ENCODE measurements around the gene MYL4. TPM values are rescaled to one million over a fixed set of nuclear protein-coding genes. Genes with fewer than 3 reads are reported as not detected.
"Not testable (repeated sequence)": the region's sequence is repeated elsewhere in the genome, so short reads cannot be mapped to it uniquely, and the experiment has no call there.

The MYL4 gene
- total RNA-seq, 1 experiment from 2014 or later: 0.66 TPM

- H4K8ac ChIP-seq (replicated peaks; ENCODE audit: insufficient read length, low read depth, low read length): no peak overlapping the region
- Mint-ChIP-seq H3K4me1 (peaks cover 4 to 12% of the 10 kb centered on the region in 2 experiments), H3K36me3 (ENCODE audit: insufficient read depth in 1 of 3, low read depth in 3 of 3) (no peaks in the 10 kb centered on the region), H3K27me3 (ENCODE audit: low read depth) (peaks cover 10% of the 10 kb centered on the region), H3K9me3 (no peaks in the 10 kb centered on the region), H3K4me3 (no peak overlapping the region), H3K27ac (no peak overlapping the region)
- no peak overlapping the region for H3K4me2 ChIP-seq (ENCODE audit: insufficient read depth, insufficient read length, low read length)
- H4K5ac ChIP-seq (ENCODE audit: insufficient read length, low read depth, low read length): no peak overlapping the region
- DNase-seq: no peak
- H2AK5ac ChIP-seq (ENCODE audit: insufficient read length, low read length): no peak overlapping the region
- no peaks in the 10 kb centered on the region for H3K23me2 ChIP-seq (ENCODE audit: insufficient read length, low read depth, low read length, poor library complexity, severe bottlenecking)
- H2BK12ac ChIP-seq (ENCODE audit: insufficient read length, low read depth, low read length): no peak overlapping the region
- H3K23ac ChIP-seq (ENCODE audit: insufficient read length, low read depth, low read length): no peak overlapping the region
- no peak overlapping the region for H3K56ac ChIP-seq (ENCODE audit: insufficient read length, low read depth, low read length)
- no peak overlapping the region for H3K4ac ChIP-seq (ENCODE audit: low read depth, low read length)
- no peaks in the 10 kb centered on the region for H3K27me3 ChIP-seq (ENCODE audit: insufficient read depth, low read length)
- H3K79me2 ChIP-seq (ENCODE audit: insufficient read depth, low read length): no peaks in the 10 kb centered on the region
- H2BK20ac ChIP-seq (ENCODE audit: low read depth, low read length, poor library complexity, severe bottlenecking): no peak overlapping the region
- no peaks in the 10 kb centered on the region for H3K9me3 ChIP-seq (ENCODE audit: control insufficient read depth, low read depth, low read length)
- no peak overlapping the region for H3K18ac ChIP-seq (ENCODE audit: insufficient read length, low read depth, low read length)
- no peak overlapping the region for H3T11ph ChIP-seq (ENCODE audit: low read length)
- H3K4me1 ChIP-seq (ENCODE audit: insufficient read depth, low read length): no peaks in the 10 kb centered on the region
- no peak overlapping the region for H4K91ac ChIP-seq (ENCODE audit: insufficient read length, low read depth, low read length)
- no peak overlapping the region for H2BK5ac ChIP-seq (ENCODE audit: insufficient read length, low read length)
- H4K20me1 ChIP-seq (ENCODE audit: control insufficient read depth, insufficient read depth, insufficient read length): no peaks in the 10 kb centered on the region
- H3K9ac ChIP-seq (ENCODE audit: extremely low read depth, insufficient read length, low read length): no peak overlapping the region
- no peaks in the 10 kb centered on the region for H3K79me1 ChIP-seq (ENCODE audit: insufficient read depth, low read depth, low read length, poor library complexity, severe bottlenecking)
- TF ChIP-seq, protein P1, sequence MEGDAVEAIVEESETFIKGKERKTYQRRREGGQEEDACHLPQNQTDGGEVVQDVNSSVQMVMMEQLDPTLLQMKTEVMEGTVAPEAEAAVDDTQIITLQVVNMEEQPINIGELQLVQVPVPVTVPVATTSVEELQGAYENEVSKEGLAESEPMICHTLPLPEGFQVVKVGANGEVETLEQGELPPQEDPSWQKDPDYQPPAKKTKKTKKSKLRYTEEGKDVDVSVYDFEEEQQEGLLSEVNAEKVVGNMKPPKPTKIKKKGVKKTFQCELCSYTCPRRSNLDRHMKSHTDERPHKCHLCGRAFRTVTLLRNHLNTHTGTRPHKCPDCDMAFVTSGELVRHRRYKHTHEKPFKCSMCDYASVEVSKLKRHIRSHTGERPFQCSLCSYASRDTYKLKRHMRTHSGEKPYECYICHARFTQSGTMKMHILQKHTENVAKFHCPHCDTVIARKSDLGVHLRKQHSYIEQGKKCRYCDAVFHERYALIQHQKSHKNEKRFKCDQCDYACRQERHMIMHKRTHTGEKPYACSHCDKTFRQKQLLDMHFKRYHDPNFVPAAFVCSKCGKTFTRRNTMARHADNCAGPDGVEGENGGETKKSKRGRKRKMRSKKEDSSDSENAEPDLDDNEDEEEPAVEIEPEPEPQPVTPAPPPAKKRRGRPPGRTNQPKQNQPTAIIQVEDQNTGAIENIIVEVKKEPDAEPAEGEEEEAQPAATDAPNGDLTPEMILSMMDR (conservative IDR thresholded peaks at IDR 0.05): no peak
- WGBS (ENCODE audit: extremely low coverage, insufficient read length, low lambda C conversion rate): no CpG with 5 or more reads among the region's 3 CpGs
- no peak overlapping the region for H3K14ac ChIP-seq (ENCODE audit: insufficient read depth, low read length)
- no peak overlapping the region for H2BK120ac ChIP-seq (ENCODE audit: low read depth, low read length, poor library complexity, severe bottlenecking)
- no peak overlapping the region for H2AFZ ChIP-seq (ENCODE audit: low read length)
- no peak overlapping the region for H3K27ac ChIP-seq (ENCODE audit: insufficient read length, low read depth, low read length)
- H2BK15ac ChIP-seq (ENCODE audit: low read depth, low read length): no peak overlapping the region
These were observed 5.8 kb downstream of the MYL4 start for GRCh38 chr17:47214931-47215330.

DNA sequence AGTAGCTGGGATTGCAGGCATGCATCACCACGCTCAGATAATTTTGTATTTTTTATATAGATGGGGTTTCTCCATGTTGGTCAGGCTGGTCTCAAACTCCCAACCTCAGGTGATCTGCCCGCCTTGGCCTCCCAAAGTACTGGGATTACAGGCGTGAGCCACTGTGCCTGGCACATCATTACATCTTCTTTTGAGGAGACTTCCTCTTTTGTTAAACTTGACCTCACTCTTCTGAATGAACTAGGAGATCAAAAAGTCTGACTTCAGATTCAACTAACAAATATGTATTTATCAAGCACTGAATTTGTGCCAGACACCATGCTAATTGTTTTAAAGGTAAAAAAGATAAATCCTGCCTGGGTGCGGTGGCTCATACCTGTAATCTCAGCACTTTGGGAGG lies 7.7 kb downstream of the MYL4 start:
- not testable (repeated sequence) for H4K5ac ChIP-seq (ENCODE audit: insufficient read length, low read depth, low read length); H2BK20ac ChIP-seq (ENCODE audit: low read depth, low read length, poor library complexity, severe bottlenecking); H2BK120ac ChIP-seq (ENCODE audit: low read depth, low read length, poor library complexity, severe bottlenecking); H3K79me2 ChIP-seq (ENCODE audit: insufficient read depth, low read length); H3K27ac ChIP-seq (ENCODE audit: insufficient read length, low read depth, low read length); H2BK15ac ChIP-seq (ENCODE audit: low read depth, low read length); H3K9ac ChIP-seq (ENCODE audit: extremely low read depth, insufficient read length, low read length); H3K4me2 ChIP-seq (ENCODE audit: insufficient read depth, insufficient read length, low read length); H3T11ph ChIP-seq (ENCODE audit: low read length); H3K23me2 ChIP-seq (ENCODE audit: insufficient read length, low read depth, low read length, poor library complexity, severe bottlenecking); DNase-seq; H2AK5ac ChIP-seq (ENCODE audit: insufficient read length, low read length); H2AFZ ChIP-seq (ENCODE audit: low read length); H3K56ac ChIP-seq (ENCODE audit: insufficient read length, low read depth, low read length); H3K9me3 Mint-ChIP-seq; H3K4ac ChIP-seq (ENCODE audit: low read depth, low read length); H3K23ac ChIP-seq (ENCODE audit: insufficient read length, low read depth, low read length); H3K14ac ChIP-seq (ENCODE audit: insufficient read depth, low read length); H3K4me3 Mint-ChIP-seq; H3K4me1 ChIP-seq (ENCODE audit: insufficient read depth, low read length); H2BK5ac ChIP-seq (ENCODE audit: insufficient read length, low read length); H4K20me1 ChIP-seq (ENCODE audit: control insufficient read depth, insufficient read depth, insufficient read length); H4K91ac ChIP-seq (ENCODE audit: insufficient read length, low read depth, low read length); H3K27ac Mint-ChIP-seq; H3K79me1 ChIP-seq (ENCODE audit: insufficient read depth, low read depth, low read length, poor library complexity, severe bottlenecking); H3K18ac ChIP-seq (ENCODE audit: insufficient read length, low read depth, low read length); H2BK12ac ChIP-seq (ENCODE audit: insufficient read length, low read depth, low read length); H3K36me3 Mint-ChIP-seq (ENCODE audit: insufficient read depth in 1 of 3, low read depth in 3 of 3); H4K8ac ChIP-seq (replicated peaks; ENCODE audit: insufficient read length, low read depth, low read length); H3K27me3 ChIP-seq (ENCODE audit: insufficient read depth, low read length); H3K9me3 ChIP-seq (ENCODE audit: control insufficient read depth, low read depth, low read length)
- WGBS (ENCODE audit: extremely low coverage, insufficient read length, low lambda C conversion rate): no CpG with 5 or more reads among the region's 4 CpGs
- Mint-ChIP-seq H3K27me3 (ENCODE audit: low read depth) (peaks cover 16% of the 10 kb centered on the region), H3K4me1 (peaks cover 19 to 27% of the 10 kb centered on the region in 2 experiments)
